IPS-15b (cell line): ENCODE data around the gene SLC35E2B.
"Not testable (repeated sequence)": the region's sequence is repeated elsewhere in the genome, so short reads cannot be mapped to it uniquely, and the experiment has no call there.

ENCODE experiments used
- H3K27me3 ChIP-seq: one replicate; pipeline ENCODE4 v1.6.1; 2013; ENCODE audit warnings: low read length; ENCODE audit not compliant: control insufficient read depth, insufficient read depth
- H3K36me3 ChIP-seq: one replicate; pipeline ENCODE4 v1.6.1; 2013; ENCODE audit warnings: low read length; ENCODE audit not compliant: control insufficient read depth, insufficient read depth
- H3K4me1 ChIP-seq: one replicate; pipeline ENCODE4 v1.6.1; 2013; ENCODE audit warnings: mild to moderate bottlenecking, low read length; ENCODE audit not compliant: control insufficient read depth, insufficient read depth
- H3K4me3 ChIP-seq: one replicate; pipeline ENCODE4 v1.5.1; 2013; ENCODE audit warnings: low read depth, low read length
- H3K9ac ChIP-seq: one replicate; pipeline ENCODE4 v1.6.1; 2013; ENCODE audit warnings: low read depth, mild to moderate bottlenecking, low read length
- H3K9me3 ChIP-seq: one replicate; pipeline ENCODE4 v1.6.1; 2013; ENCODE audit warnings: mild to moderate bottlenecking, low read length; ENCODE audit not compliant: control insufficient read depth, insufficient read depth

The SLC35E2B gene

DNA sequence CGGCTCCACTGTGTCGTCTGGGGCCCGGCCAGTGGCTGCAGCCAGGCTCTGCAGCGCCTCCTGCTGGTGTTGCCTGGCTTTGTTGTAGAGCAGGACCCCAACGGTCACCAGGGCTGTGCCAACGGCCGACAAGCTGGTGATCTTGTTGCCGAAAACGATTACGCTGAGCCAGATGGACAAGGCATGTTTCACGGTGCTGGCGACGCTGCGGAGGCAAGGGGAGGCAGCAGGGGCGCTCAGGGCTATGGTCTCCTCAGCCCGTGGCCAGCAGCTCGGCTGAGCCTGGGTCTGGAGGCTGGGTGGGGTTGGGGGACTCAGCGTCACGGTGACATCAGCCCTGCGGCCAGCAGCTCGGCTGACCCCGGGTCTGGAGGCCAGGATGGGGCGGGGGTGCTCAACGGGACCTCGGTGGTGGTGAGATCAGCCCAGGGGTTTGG is 26.8 kb downstream of the SLC35E2B start:
- no peaks in the 10 kb centered on the region for H3K9me3 ChIP-seq
- no peak overlapping the region for H3K9ac ChIP-seq
- no peaks in the 10 kb centered on the region for H3K4me1 ChIP-seq
- H3K4me3 ChIP-seq: no peak overlapping the region
- peaks cover 18% of the 10 kb centered on the region for H3K36me3 ChIP-seq
- H3K27me3 ChIP-seq: no peaks in the 10 kb centered on the region

DNA sequence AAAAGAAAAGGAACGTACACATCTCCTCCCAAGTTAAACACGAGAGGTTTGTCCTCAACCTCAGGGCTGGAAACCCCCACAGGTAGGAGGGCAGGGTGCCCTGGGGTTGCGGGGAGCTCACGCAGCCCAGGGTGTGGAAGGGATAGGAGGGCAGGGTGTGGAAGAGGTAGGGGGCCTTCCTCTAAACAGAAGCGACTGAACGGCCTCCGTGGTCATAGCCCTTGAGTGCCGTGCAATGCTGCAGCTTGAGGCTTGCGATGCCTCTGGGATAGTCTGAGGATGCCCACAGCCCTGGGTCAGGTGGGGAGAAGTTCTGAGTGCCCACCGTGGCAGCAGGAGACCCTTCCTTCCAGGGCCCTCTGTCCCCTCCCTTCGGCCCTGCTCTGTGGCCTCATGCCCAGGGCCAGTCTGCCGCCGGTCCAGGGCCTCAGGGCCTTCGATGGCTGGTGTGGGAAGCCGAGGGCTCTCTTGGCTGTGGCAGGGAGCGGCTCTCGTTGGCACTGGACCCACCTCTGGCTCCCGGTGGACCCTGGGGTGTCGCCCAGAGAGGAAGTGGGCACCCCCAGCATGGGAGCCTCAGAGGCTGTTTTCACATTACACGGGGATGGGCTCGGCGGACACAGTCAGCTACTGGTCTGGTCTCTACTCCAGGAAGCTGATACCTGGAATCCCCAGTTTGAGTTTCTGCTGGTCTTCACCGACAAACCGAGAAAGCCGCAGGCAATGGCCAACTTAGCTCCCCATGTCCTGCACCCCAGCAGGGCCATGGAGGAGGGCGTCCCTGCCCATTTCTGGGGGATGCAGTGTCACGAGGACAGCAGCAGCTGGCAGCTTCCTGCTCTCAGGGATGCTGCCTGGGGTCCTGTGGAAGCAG is 27.4 kb downstream of the SLC35E2B start:
- Histone ChIP-seq H3K4me1 (no peaks in the 10 kb centered on the region), H3K36me3 (peaks cover 15% of the 10 kb centered on the region), H3K27me3 (no peaks in the 10 kb centered on the region), H3K9me3 (no peaks in the 10 kb centered on the region), H3K4me3 (no peak overlapping the region), H3K9ac (no peak overlapping the region)

DNA sequence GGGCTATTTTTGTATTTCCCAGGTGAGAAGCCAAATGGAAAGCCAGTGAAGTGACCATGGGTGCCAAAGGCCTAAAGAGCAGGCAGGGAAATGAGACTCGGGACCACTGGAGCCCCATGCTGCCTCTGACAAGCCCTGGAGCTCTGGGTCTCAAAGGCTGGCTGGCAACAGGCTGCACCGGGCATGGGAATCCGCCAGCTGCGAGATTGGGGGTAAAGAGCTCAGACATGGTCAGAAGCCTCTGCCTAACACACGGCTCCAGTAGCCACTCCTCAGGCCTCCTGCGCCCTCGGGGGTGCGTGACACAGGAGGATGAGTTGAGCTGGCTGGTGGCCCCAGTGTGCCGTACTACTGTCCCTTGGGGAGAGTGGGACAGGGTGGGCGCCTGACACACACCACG is 28.3 kb downstream of the SLC35E2B start:
- H3K4me3 ChIP-seq, H3K9me3 ChIP-seq, H3K27me3 ChIP-seq, H3K4me1 ChIP-seq, H3K9ac ChIP-seq: not testable (repeated sequence)
- H3K36me3 ChIP-seq: peaks cover 15% of the 10 kb centered on the region

DNA sequence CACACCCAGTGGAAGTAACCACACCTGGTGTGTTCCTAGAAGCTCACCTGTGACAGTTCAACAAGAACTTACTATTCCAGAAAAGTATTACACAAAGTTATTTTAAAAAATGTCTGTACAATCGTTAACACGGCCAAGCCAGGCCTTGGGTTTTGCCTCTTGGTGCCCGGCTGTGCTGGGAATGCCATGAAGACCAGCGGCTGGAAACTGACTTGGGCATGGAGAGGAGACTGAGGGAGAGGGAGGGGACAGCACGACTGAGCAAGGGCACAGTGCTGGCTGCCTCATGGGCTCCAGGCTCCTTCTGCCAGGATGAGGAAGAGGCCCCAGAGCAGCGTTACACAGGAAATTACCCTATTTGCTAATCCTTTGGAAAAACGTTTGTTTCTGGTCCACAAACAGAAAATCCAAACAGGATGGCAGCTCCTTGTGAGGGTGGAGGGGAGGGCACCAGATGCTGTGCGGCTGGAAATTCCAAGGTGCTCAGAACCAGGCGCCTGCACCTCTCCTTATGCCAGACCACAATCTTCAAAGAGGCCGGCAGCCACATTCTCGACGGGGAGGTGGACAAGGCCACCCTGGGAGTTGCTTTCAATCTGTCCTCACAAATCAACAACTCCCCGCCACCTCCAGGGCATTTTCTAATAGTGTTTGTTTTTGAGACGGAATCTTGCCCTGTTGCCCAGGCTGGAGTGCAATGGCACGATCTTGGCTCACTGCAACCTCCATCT is 29.6 kb downstream of the SLC35E2B start:
- H3K9ac ChIP-seq, H3K27me3 ChIP-seq, H3K4me1 ChIP-seq, H3K9me3 ChIP-seq, H3K4me3 ChIP-seq: not testable (repeated sequence)
- H3K36me3 ChIP-seq: peaks cover 15% of the 10 kb centered on the region

DNA sequence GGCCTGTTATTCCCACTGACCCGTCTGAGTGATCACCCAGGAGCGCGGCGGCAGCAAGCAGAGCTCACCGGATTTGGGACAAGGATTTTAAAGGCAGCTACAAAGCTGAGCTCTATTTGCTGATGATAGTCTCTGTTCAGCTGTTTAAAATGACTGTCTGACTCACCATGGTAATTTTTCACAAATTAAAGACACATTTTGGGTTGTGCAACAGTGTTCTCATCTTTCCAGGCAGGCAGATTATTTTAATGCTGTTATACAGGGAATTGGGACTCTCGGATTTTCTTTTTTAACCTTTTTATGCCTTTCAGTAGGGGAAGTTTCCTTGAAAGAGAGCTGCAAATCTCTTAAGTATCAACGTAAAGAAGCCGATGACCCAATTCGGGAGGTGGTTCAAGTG is 30.2 kb downstream of the SLC35E2B start:
- H3K9me3 ChIP-seq, H3K4me3 ChIP-seq, H3K9ac ChIP-seq, H3K4me1 ChIP-seq, H3K27me3 ChIP-seq: not testable (repeated sequence)
- peaks cover 15% of the 10 kb centered on the region for H3K36me3 ChIP-seq

DNA sequence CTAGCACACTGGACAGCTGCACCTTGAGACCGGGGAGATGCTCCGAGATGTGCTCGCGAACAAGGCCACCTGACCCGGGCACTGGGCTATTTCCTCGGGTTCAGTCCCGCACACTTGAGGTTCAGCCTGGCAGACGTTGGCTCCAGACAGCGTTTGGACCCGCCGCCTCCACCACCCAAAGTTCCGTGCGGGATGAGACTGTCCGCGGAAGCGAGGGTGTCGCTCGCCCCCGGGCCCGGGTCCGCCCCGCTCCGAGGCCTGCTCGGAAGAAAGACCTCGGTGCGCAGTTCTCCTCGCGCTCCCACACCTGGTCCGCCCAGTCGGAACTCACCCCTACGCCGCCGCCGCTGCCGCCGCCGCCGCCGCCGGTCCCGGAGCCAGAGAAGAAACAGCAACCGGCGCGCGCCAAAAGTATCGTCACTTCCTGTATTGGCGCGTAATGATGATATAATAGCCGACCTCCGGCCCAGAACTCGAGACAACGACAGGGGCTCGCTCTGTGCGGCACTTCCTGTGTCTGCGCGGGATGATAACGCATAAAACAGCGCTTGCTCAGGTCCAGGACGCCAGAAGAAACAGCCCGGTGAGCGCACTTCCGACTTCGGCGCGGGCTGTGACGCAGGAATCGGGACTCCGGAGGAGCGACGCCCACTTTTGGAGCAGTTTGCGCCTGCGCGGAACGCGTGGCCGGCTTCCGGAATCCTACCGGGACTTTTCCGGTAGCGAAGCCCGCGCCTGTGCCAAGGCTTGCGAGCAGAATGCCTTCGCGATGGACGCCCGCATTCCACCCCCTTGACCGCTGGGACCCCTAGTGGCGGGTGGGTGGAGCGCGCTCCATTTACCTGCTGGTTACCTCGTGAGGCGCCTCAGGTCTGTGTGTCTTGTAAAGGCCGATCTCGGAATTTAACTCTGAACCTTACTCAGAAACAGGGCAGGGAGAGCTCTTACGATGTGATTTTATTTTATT is 33.7 kb downstream of the SLC35E2B start, which contains the start of gene CDK11B:
Gene CDK11B, minus strand, starts transcription at position 422 of the 967 bp plus-strand sequence. CDS start 1,519 bp downstream, outside the sequence.
- H3K4me3 ChIP-seq: peak within 1 kb of the TSS; percentile 90
- H3K9me3 ChIP-seq, H3K27me3 ChIP-seq, H3K4me1 ChIP-seq: not testable (repeated sequence)
- H3K36me3 ChIP-seq: peaks cover 12% of the 10 kb centered on the region
- H3K9ac ChIP-seq: peak within 1 kb of the TSS; percentile 97

DNA sequence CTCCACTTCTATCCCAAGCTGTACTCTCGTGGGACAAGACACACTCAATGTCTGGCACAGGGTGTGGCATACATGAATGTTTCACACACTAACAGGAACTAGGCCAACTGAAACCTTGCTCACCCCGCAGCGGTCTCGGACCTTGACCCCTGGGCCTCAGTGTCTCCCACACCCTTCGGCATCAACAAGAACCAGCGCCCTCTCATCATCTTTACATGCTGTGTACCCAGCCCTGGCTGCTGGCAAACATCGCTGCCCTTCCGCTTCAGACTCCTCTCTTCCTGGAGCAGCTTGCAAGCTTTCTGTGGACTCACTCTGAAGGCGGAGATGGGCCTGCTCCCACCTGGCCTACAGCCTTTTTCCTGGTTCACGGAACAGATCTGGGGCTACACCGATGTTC is 44.3 kb downstream of the SLC35E2B start:
- not testable (repeated sequence) for H3K9me3 ChIP-seq, H3K27me3 ChIP-seq, H3K4me3 ChIP-seq, H3K9ac ChIP-seq, H3K4me1 ChIP-seq
- peaks cover 26% of the 10 kb centered on the region for H3K36me3 ChIP-seq

DNA sequence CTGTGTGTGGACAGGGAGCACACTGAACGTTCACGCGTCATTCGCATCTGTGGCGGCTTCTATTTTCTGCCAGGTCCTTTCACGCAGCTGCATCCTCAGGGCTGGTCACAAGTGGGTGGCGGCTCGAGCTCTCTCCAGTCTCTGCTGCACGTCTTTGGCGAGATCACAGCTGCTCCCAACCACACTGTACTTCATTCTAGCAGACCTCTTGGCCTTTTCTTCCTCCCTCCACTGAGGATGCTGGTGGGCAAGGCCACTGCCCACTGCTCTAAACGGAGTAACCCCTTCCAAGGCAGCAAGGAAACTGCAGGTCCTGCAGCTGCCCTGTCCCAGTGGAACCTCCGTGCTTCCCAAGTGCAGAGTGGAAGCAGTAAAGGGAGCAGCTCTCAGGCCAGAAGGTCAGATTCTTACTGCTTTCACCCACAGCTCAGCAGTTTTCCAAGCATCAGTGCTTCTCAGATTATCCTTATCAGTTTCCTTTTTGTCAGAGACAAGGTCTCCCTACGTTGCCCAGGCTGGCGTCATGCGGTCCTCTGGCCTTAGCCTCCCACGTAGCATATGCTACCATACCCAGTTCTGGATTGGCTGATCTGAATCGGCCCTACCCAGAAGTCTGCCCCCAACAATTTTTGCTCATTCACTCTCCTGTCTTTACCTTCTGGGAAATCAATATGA is 44.9 kb downstream of the SLC35E2B start:
- H3K36me3 ChIP-seq: peaks cover 26% of the 10 kb centered on the region

DNA sequence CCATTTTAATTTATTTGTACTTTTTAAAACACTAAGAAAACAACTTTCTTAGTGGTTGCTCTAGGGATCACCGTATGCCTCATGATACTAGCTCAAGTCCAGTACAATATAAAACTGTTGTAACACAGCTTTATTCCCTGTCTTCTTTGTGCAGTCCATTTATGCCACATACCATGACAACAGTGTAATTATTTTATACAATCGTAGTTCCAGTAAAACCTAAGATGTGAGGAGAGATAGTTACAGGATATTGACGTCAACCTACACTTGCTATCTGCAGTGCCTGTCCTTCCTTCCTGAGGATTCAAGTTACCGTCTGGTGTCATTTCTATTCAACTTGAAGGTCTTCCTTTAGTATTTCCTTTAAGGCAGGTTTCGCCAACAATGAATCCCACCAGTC is 46.3 kb downstream of the SLC35E2B start:
- not testable (repeated sequence) for H3K9me3 ChIP-seq, H3K9ac ChIP-seq, H3K4me3 ChIP-seq, H3K27me3 ChIP-seq, H3K4me1 ChIP-seq
- H3K36me3 ChIP-seq: peaks cover 16% of the 10 kb centered on the region

More for the DNA sequence above, 44.9 kb downstream of the SLC35E2B start:
- H3K4me3 ChIP-seq, H3K9me3 ChIP-seq, H3K9ac ChIP-seq, H3K27me3 ChIP-seq, H3K4me1 ChIP-seq: not testable (repeated sequence)

DNA sequence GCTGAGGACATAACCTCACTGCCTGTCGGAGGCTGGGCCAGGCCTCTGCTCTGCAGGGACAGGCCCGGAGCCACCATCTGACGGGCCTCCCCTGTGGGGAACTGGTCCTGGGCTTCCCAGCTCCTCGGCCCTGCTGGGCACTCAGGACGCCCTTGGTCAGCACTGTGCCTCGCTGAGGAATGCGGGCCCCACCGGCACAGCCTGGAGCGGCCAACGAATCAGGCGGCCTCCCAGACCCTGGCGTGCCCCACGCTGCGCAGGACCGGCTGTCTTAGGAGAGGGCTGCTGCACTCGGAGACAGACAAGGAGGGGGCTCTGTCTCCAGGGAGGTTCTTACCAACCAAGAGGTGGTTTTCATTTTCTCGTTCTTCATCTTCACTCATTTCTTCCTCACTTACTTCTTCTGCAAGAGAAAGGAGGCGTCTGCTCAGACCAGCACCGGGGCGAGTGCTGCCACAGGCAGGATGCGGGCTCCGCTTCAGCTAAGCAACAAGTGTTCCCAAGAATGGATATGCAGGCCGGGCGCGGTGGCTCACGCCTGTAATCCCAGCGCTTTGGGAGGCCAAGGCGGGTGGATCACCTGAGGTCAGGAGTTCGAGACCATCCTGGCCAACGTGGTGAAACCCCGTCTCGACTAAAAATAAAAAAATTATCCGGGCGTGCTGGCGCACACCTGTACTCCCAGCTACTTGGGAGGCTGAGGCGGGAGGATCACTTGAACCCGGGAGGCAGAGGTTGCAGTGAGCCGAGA is 51.7 kb downstream of the SLC35E2B start:
- H3K4me1 ChIP-seq, H3K9ac ChIP-seq: not testable (repeated sequence)

More for the DNA sequence above, 51.7 kb downstream of the SLC35E2B start:
- H3K36me3 ChIP-seq: peaks cover 11% of the 10 kb centered on the region
- H3K4me3 ChIP-seq, H3K9me3 ChIP-seq, H3K27me3 ChIP-seq: not testable (repeated sequence)
